Vagina (tissue), 2 donors: ENCODE results near the gene TRAPPC8.

Experiments
- CTCF ChIP-seq, 3 experiments: fragments of 450-650 bp in 2 of 3; fragments of 200-600 bp in 1 of 3; sonication (generic) in 1 of 3; IDR thresholded peaks; one replicate each; pipeline ENCODE4 v1.5.1; 2017 to 2019; ENCODE audit warnings: antibody characterized with exemption in 3 of 3, mild to moderate bottlenecking in 2 of 3, moderate library complexity in 2 of 3
- POLR2A ChIP-seq, 2 donors: fragments of 450-650 bp; IDR thresholded peaks; one replicate each; pipeline ENCODE4 v1.6.1; 2017; ENCODE audit warnings: antibody characterized with exemption in 2 of 2, mild to moderate bottlenecking in 2 of 2, moderate library complexity in 2 of 2

DNA sequence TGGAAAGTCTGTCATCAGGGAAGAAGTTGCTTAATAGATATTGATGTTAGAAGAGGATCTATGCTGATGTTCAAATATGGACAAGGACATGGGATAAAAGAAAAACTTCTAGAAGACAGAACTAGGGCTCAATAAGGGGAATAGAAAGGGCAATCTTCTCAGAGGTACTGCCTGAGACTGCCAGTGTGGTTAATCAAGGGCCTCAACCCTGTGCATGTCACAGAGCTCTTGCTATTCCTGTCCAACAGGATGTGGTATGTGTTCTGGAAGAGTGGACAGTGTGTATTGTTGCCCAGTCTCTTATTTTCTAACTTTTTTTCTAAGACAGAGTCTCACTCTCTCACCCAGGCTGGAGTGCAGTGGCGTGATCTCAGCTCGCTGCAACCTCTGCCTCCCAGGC lies 47.9 kb upstream of the TRAPPC8 start:
- no peak for TF ChIP-seq POLR2A (IDR thresholded peaks at IDR 0.05)
- TF ChIP-seq CTCF (IDR thresholded peaks at IDR 0.05): no peak
